ENCODE results near the gene ARHGAP23.

Gene ARHGAP23, protein sequence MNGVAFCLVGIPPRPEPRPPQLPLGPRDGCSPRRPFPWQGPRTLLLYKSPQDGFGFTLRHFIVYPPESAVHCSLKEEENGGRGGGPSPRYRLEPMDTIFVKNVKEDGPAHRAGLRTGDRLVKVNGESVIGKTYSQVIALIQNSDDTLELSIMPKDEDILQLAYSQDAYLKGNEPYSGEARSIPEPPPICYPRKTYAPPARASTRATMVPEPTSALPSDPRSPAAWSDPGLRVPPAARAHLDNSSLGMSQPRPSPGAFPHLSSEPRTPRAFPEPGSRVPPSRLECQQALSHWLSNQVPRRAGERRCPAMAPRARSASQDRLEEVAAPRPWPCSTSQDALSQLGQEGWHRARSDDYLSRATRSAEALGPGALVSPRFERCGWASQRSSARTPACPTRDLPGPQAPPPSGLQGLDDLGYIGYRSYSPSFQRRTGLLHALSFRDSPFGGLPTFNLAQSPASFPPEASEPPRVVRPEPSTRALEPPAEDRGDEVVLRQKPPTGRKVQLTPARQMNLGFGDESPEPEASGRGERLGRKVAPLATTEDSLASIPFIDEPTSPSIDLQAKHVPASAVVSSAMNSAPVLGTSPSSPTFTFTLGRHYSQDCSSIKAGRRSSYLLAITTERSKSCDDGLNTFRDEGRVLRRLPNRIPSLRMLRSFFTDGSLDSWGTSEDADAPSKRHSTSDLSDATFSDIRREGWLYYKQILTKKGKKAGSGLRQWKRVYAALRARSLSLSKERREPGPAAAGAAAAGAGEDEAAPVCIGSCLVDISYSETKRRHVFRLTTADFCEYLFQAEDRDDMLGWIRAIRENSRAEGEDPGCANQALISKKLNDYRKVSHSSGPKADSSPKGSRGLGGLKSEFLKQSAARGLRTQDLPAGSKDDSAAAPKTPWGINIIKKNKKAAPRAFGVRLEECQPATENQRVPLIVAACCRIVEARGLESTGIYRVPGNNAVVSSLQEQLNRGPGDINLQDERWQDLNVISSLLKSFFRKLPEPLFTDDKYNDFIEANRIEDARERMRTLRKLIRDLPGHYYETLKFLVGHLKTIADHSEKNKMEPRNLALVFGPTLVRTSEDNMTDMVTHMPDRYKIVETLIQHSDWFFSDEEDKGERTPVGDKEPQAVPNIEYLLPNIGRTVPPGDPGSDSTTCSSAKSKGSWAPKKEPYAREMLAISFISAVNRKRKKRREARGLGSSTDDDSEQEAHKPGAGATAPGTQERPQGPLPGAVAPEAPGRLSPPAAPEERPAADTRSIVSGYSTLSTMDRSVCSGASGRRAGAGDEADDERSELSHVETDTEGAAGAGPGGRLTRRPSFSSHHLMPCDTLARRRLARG (N-terminal part only)

GRCh38 chr17:38428112-38428642, at the start of gene ARHGAP23:
TSS of gene ARHGAP23 (plus strand) at chr17:38428464. CDS start at chr17:38428486, 22 bp downstream.
- peak; percentile 6 for DNase-seq (ENCODE audit: low read depth)

DNA sequence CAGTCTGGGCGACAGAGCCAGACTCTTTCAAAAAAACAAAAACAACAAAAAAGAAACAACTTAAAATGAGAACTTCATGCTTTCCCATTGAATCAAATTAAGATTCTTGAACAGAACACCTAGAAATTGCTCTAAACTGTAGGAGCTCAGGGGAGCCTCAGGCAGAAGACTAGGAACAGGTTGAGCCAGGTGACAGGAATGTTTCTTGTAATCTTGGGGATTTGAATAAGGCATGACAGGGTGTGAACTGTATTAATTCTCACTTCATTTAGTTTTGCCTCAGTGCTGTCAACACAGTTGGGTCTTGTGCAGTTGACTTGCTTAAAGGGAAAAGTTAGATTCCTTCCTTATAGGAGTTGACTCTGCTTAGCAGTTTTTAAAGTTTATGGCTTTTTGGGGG, 48.8 kb upstream of the ARHGAP23 start:
- no peak for DNase-seq (ENCODE audit: low read depth)

DNA sequence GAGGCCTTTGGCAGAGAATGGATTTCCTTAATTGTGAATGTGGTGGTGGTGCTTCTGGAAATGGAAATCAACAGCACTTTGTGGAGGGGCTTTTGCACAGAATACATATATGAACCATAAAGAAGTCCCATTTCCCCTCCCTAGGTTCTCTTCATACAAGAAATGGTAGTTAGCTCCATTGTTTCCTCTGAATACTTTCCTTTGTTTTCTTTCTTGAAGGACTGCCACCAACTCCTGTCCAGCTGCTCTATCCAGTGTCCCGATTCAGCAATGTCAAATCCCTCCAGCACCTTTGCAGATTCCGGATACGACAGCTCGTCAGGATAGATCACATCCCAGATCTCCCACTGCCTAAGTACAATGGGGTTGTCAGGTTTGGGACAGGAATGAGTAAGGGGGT, 33.2 kb upstream of the ARHGAP23 start:
- no peak for DNase-seq (ENCODE audit: low read depth)

DNA sequence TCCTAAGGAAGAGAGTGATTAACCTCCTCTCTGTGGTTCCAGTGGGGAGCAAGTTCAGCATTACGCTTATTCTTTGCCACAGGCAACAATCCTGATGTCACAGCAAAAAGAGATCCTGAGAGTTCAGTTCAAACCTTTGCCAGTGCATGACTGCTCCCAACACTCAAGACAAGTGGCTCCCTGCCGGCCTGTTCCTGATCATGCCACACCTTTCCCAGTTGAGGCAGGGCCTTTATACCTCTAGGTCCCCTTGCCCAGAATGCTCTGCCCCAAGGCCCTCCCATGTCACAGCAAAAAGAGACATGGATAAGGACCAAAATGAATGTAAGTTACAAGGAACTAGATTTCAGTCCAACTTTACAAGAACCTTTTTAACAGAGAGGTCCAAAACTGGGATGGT, 31.0 kb upstream of the ARHGAP23 start:
- no peak for DNase-seq (ENCODE audit: low read depth)

DNA sequence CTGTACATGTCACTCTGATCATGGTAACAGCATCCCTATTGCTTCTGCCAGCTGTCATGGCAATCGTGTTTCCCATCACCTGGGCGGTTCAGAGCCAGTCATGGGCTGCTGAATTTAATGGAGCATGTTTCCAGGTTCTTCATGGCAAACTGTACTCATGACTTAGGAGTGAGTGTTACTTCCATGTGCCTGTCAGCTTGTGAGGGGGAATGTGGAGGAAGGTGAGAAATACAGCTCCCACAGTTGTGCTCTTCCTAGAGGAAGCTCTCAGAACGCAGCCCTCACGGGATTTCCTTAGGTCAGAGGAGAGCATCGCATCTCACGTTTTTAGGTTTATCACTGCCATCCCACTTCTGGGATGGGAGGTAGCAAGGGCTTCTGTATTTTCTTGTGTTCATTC, 28.0 kb upstream of the ARHGAP23 start:
- DNase-seq (ENCODE audit: low read depth) = no peak

- no peak for DNase-seq (ENCODE audit: low read depth)
These were observed 26.8 kb upstream of the ARHGAP23 start for GRCh38 chr17:38401459-38401858.

DNA sequence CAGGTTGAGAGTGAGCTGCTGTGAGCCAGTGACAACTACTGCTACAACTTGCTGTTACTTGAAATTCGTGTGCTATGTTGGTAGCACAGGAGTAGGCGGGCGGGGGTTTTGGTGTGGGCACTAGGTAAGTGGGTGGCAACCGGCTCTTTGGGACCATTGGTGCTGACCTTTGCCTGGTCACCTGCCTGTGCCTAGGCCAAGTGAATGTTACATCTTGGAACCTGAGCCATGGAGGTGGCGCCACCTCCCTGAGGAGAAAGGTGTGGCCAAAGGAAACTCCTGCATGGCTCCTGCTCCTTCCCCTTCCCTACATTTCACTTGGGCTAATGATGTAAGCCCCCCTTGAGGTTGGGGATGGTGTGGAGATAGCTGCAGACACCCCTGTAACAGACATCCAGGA, 25.4 kb upstream of the ARHGAP23 start:
- DNase-seq (ENCODE audit: low read depth) = no peak

DNA sequence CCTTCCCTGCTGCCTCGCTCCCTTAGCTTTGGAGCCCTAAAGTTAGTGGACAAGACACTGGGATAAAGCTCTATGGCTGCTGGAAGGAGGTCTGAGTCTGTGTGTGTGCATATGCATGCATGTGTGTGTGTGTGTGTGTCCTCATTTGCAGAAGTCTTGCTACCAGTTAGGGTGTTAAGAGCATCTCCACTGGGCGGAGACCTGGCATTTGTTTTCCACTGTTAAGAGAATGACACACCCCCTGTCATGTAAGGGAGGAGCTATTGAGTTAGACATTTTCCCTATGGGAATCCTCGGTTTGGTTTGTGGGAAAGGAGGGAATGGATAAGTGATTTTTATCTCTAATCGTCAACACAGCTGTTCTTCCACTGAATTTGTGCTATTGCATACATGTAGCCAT, 24.8 kb upstream of the ARHGAP23 start:
- no peak for DNase-seq (ENCODE audit: low read depth)

- no peak for DNase-seq (ENCODE audit: low read depth)
These were observed 23.9 kb upstream of the ARHGAP23 start for GRCh38 chr17:38404174-38404943.

- no peak for DNase-seq (ENCODE audit: low read depth)
These were observed 22.6 kb upstream of the ARHGAP23 start for GRCh38 chr17:38405654-38406053.

- DNase-seq (ENCODE audit: low read depth) = no peak
These were observed 18.1 kb upstream of the ARHGAP23 start for GRCh38 chr17:38410201-38410600.

GRCh38 chr17:38415250-38416194, 12.7 kb upstream of the ARHGAP23 start:
- no peak for DNase-seq (ENCODE audit: low read depth)

GRCh38 chr17:38416840-38417209, 11.4 kb upstream of the ARHGAP23 start:
- DNase-seq (ENCODE audit: low read depth) = no peak

- no peak for DNase-seq (ENCODE audit: low read depth)
These were observed 10.9 kb upstream of the ARHGAP23 start for GRCh38 chr17:38417210-38417951.

GRCh38 chr17:38418062-38418692, 10.1 kb upstream of the ARHGAP23 start:
- no peak for DNase-seq (ENCODE audit: low read depth)

GRCh38 chr17:38418693-38419507, 9.4 kb upstream of the ARHGAP23 start:
- no peak for DNase-seq (ENCODE audit: low read depth)

DNA sequence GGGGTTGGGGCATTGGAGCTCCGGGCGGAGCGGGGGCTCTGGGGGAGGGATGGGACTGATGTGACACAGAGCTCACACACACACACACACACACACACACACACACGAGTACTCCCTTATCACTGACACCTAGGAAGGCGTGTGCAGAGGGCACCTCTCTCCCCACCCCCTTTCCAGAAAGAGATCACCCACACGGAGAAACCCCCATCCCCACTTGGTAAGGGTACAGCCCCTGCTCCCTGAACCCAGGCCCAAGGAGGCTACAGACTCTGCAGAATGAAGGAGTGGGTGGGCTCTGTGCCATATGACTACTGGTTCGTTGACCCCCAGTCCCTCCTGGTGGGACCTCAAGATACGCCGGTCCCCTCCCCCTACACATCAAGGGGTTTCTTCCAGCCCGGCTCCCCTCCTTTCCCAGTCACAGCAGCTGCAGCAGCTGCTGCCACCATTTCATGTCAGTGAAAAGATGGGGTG, 8.7 kb upstream of the ARHGAP23 start:
- no peak for DNase-seq (ENCODE audit: low read depth)

DNA sequence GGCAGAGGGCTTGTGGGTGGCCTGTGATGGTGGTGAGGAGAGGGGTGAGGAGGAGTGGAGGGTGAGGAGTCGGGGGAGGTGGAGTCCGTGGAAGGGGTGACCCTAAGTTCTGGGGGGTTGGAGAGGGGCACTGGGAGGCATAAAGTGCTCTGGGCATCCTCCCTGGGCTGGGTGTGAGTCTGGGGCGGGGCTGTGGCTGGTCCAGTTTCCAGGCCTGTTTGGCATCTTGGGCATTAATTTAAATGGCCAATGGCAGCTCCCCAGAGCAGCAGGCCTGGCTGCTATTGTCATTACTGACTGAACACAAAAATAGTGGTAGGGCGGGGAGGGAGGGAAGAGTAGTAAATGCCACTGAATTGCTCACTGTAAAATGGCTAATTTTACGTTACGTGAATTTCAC, 7.7 kb upstream of the ARHGAP23 start:
- no peak for DNase-seq (ENCODE audit: low read depth)

All from stimulated activated CD8-positive, alpha-beta memory T cell treated with anti-CD3 and anti-CD28 coated beads, Interleukin-15, amount 100 ng/mL, for 1 hour (primary cell).